Stimulated activated CD4-positive, alpha-beta T cell treated with anti-CD3 and anti-CD28 coated beads, Interleukin-12 subunit alpha, Interleukin-12 subunit beta, amount 100 ng/mL, for 24 hours (primary cell): ENCODE results near the gene EPHB1.

Source experiments
- DNase-seq, 2 experiments: peaks; one replicate each; pipeline ENCODE4 v3.0.0-alpha.2; 2020; ENCODE audit warnings: low read depth in 2 of 2

The EPHB1 gene

GRCh38 chr3:135258916-135259315 lies 463.9 kb downstream of the EPHB1 start:
- DNase-seq, result no peak

GRCh38 chr3:135260025-135260424 lies 465.0 kb downstream of the EPHB1 start:
- no peak for DNase-seq

- DNase-seq, result no peak
Measured at GRCh38 chr3:135261214-135261775, 466.2 kb downstream of the EPHB1 start.

- no peak for DNase-seq
Measured at GRCh38 chr3:135261916-135262315, 466.9 kb downstream of the EPHB1 start.

- DNase-seq, result no peak
Measured at GRCh38 chr3:135262441-135262840, 467.4 kb downstream of the EPHB1 start.

- DNase-seq, result no peak
Measured at GRCh38 chr3:135263331-135263730, 468.3 kb downstream of the EPHB1 start.

- DNase-seq, result no peak
Measured at GRCh38 chr3:135267487-135267886, 472.4 kb downstream of the EPHB1 start.

GRCh38 chr3:135268941-135269532 lies 474.0 kb downstream of the EPHB1 start:
- no peak for DNase-seq

- no peak for DNase-seq
Measured at GRCh38 chr3:135271177-135272025, 476.3 kb downstream of the EPHB1 start.

- no peak for DNase-seq
Measured at GRCh38 chr3:135272026-135272669, 477.1 kb downstream of the EPHB1 start.

GRCh38 chr3:135292162-135292561 lies 497.1 kb downstream of the EPHB1 start:
- no peak for DNase-seq

- no peak for DNase-seq
Measured at GRCh38 chr3:135301670-135302069, 506.6 kb downstream of the EPHB1 start.

GRCh38 chr3:135304378-135304777 lies 509.3 kb downstream of the EPHB1 start:
- DNase-seq, result no peak
